Measurements from ENCODE around the gene FOXL2.

FOXL2 gene

GRCh38 chr3:138946663-138947494, at the start of gene FOXL2, which contains the start of gene FOXL2NB:
FOXL2 (minus strand) TSS chr3:138947137; CDS start chr3:138946722, 415 bp downstream.
FOXL2NB (plus strand) TSS chr3:138947217; CDS start chr3:138947365, 148 bp downstream.
- DNase-seq, result no peak

DNA sequence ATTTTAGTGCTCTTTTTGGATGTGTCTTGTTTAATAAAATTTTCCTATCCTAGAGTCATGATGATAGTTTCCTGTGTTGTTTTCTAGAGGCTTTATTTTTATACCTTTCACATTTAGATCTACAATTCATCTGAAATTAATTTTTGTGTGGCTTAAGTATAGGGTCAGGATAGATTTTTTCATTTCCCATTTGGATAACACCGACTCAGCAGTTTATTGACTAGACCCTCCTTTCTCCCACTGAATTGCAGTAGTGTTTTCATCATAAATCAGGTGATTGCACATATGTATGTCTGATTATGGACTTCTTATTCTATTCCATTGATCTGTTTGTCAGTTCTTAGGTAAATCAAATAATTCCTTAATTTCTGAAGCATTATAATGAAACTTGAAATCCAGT, 48.8 kb upstream of the FOXL2 start:
- no peak for DNase-seq

DNA sequence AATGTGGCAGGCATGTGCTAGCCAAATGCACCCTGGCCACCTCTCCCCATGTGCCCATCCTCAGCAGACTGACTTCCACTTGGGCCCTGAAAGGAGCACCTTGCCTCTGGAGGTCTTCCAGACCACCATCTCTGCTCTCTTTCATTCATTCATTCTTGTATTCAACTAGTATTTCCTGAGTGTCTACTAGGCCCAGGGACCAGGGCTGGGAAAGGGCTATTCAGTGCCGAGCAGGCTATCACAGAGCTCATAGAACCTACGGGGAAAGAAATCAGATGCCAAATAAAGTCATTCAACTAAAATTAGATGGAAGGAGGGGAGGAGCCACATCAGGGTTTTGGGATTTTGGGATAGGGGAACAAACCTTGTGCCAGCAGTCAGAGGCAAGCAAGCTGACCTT, 40.2 kb upstream of the FOXL2 start:
- no peak for DNase-seq

GRCh38 chr3:138985932-138986331, 39.0 kb upstream of the FOXL2 start:
- DNase-seq, result no peak

DNA sequence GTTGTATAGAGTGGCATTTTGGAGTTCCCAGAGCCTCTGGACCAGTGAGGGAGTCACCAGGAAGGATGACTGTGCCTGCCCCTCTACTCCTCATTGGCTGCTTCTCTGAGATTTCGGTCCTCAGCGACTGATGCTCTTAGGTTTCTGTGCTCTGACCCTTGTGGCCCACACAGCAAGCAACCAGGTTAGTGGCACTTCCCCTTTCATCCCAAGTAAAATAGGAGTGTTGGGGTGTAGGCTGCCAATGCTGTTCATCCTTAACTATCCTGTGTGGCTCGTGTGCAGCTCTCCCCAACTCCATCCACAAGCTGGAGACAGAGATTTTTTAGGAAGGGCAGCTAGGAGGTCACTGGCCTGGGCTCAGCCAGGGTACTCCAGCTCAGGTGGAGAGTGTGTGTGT, 37.9 kb upstream of the FOXL2 start:
- DNase-seq, result no peak

DNA sequence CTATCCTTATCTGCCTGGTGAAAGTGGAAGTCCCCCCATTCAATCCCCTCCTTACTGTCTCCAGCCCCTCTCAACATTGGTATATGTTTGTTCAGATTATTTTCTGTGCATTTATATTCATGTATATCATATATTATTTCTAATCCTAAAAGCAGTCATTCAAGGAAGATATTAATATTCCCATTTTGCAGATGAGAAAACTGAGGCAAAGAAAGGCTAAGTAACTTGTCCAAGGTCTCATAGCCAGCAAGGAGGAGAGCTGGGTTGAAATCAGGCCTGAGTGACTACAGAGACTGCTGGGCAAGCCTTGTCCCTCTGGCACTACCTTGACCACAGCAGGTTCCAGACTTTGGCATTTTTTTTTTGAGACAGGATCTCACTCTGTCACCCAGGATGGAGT, 29.1 kb upstream of the FOXL2 start:
- no peak for DNase-seq

- DNase-seq, result no peak
Observed at GRCh38 chr3:138975351-138975750, 28.4 kb upstream of the FOXL2 start.

DNA sequence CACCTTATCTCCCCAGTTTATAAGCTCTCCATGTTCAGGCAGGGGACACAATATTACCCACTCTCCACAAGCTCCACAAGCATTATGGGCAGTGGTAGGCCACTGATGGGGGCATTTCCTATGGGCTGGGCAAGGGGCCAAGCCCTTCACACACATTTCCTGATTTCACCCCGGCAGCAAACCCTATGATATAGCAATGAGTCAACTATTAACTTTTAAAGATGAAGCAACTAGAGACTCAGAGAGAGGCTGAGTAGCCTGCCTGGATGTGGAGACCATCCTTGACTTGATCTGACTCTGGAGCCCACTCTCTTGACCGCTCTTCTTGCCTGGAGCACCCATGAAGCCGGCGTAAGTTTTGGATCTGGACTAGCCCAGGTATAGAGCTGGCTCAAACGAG, 27.5 kb upstream of the FOXL2 start:
- no peak for DNase-seq

DNA sequence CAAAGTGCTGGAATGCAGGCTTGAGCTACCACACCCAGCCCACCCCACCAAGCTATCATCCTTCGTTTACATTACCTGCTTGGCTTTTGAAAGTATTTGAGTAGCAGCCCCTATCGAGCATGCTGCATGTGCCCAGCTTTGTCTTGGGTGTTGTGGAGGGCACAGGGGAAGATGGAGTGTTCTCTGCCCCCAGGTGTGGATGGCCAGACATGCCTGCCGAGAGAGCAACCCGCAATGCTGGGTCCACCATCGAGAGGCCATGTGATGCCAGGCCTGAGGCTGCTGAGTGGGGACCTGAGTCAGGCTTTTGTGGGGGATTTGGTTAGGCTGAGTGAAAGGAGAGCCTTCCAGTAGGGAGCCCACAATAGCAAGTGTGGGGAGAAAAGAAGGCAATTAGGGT, 26.0 kb upstream of the FOXL2 start:
- no peak for DNase-seq

GRCh38 chr3:138971766-138972320, 24.9 kb upstream of the FOXL2 start:
- no peak for DNase-seq

DNA sequence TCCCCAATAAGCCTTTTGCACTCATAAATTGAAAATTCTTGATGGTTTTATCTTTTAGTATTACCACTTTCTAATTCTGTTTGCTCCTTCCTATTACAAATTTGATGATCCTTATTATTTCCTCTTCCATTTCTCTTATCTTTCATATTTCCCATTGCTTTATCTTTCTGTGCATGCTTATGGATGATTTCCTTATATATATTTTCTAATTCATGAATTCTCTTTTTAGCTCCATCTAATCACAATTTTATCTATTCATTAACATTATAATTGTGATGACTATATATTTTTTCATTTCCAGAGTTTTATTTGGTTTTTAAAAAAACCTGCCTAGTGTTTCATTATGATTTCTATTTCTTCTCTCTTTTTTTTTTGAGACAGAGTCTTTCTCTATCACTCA, 18.0 kb upstream of the FOXL2 start:
- DNase-seq, result no peak

DNA sequence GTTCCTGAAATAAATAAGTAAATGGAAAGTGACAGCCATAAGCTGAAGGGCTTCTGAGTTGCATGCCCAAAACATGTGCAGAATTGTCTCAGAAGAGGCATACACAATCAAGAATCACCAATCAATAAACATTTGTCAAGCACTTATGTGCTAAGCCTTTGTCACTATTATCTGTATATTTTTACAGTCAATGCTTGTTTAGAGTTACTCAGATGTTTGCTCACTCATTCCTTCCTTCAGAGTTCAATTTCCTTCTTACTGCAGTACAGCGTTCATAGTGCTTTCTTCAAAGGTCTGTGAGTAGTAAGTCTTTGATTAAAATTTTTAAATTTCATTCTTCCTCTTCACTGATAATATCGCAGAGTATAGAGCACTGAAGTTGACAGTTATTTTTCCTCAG, 17.3 kb upstream of the FOXL2 start:
- no peak for DNase-seq

- no peak for DNase-seq
Observed at GRCh38 chr3:138962854-138963560, 16.1 kb upstream of the FOXL2 start.

GRCh38 chr3:138960417-138960852, 13.5 kb upstream of the FOXL2 start:
- no peak for DNase-seq

- DNase-seq, result no peak
Observed at GRCh38 chr3:138950701-138951100, 3.8 kb upstream of the FOXL2 start.

DNA sequence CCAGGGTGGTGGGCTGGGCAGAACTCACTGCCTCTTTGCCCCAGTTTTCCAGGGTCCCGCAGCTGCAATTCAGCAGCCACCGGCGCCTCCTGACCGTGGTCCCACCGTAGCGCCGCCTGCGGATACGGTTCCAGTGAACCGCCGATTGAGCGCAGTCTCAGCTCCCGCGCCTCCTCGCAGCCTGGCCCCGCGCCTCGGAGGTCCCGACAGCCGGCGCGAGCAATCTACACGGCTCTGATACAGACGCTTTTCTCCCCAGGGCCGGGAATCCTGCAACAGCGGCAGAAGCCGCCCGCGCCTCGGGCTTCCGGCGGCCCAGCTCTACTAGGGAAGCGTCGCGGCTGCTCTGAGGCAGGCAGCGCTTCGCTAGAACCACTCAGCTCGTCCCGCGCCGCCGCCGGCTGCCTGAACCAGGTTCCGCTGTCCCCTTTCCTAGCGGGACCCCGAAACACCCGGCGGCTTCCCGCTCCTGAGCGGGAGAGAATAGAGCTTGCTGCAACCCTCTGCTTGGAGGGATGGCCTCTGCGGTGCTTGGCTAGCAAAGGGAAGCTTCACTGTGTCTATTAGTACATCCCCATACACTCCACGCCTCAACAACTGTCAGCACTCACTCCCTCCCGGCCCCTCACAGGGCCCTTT, 3.2 kb upstream of the FOXL2 start:
- DNase-seq, result no peak

DNA sequence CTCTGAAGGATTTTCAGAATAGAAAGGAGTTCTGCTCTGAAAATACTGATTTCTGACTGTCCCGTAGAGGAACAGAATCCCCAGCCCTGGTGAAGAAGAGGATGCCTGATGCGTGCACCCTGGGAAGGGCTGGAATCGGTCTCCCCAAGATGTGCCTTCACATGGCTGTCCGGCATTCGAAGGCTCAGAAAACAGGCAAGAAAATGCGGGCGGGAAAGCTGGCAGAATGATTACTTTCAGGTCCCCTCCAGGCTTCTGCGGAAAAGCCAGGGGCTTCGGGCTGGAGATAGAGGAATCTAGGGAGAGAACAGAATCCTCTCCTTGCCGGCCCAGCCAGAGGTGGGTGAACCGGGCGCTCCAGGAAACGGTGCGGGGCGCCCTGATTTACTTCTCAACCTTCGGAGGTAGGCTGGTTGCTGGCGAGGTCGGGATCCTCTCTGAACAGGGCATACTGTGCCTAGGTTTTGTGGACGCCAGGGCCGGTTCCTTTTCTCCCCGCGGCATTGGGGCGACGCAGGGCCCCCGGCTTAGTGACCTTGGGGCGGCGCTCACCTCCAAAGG, 2.6 kb upstream of the FOXL2 start:
- no peak for DNase-seq

GRCh38 chr3:138949002-138949418, 2.1 kb upstream of the FOXL2 start:
- no peak for DNase-seq

- DNase-seq, result no peak
Observed at GRCh38 chr3:138948371-138949001, 1.5 kb upstream of the FOXL2 start.

GRCh38 chr3:138947495-138948121, 671 bp upstream of the FOXL2 start:
- DNase-seq, result no peak

Data from C1 segment of cervical spinal cord (tissue), 14 donors.